ENCODE results near the gene CDSN.
"Not testable (repeated sequence)": the region's sequence is repeated elsewhere in the genome, so short reads cannot be mapped to it uniquely, and the experiment has no call there.

Gene CDSN

DNA sequence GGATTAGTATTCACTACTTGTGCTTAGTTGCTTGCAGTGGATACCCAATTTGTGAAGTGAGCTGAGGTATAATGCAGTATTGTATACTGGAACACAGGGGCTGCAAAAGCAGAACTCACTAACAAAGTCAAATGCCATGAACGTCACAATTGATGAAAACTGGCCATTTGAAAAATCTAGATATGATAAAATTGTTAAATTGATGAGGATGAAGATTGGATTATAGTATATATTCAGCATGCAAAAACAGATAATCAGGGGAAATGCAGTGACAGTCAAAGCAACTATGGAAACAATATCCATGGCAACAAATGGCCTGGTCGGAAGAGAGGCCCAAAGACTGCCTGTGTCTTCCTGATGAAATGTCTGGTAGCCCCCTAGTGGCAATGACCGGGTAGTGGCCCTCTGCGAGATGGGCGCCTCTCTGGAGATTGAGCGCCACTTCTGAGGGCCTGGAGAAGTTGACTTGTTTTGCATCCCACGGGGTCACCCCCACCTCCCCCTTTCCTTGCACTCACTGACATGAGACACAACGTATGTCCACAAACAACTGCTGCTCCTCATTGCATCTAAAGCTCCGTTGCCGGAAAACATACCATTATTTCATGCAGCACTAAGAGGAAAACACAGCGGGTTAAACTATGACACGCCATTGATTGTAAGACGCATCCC, 51.4 kb downstream of the CDSN start:
- TF ChIP-seq, protein P1, sequence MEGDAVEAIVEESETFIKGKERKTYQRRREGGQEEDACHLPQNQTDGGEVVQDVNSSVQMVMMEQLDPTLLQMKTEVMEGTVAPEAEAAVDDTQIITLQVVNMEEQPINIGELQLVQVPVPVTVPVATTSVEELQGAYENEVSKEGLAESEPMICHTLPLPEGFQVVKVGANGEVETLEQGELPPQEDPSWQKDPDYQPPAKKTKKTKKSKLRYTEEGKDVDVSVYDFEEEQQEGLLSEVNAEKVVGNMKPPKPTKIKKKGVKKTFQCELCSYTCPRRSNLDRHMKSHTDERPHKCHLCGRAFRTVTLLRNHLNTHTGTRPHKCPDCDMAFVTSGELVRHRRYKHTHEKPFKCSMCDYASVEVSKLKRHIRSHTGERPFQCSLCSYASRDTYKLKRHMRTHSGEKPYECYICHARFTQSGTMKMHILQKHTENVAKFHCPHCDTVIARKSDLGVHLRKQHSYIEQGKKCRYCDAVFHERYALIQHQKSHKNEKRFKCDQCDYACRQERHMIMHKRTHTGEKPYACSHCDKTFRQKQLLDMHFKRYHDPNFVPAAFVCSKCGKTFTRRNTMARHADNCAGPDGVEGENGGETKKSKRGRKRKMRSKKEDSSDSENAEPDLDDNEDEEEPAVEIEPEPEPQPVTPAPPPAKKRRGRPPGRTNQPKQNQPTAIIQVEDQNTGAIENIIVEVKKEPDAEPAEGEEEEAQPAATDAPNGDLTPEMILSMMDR (conservative IDR thresholded peaks at IDR 0.05; ENCODE audit: low read depth, low read length): peak; percentile 96
- H3K4me3 ChIP-seq (ENCODE audit: low read depth, low read length): no peak overlapping the region
- DNase-seq (ENCODE audit: low read depth): peak; percentile 89

DNA sequence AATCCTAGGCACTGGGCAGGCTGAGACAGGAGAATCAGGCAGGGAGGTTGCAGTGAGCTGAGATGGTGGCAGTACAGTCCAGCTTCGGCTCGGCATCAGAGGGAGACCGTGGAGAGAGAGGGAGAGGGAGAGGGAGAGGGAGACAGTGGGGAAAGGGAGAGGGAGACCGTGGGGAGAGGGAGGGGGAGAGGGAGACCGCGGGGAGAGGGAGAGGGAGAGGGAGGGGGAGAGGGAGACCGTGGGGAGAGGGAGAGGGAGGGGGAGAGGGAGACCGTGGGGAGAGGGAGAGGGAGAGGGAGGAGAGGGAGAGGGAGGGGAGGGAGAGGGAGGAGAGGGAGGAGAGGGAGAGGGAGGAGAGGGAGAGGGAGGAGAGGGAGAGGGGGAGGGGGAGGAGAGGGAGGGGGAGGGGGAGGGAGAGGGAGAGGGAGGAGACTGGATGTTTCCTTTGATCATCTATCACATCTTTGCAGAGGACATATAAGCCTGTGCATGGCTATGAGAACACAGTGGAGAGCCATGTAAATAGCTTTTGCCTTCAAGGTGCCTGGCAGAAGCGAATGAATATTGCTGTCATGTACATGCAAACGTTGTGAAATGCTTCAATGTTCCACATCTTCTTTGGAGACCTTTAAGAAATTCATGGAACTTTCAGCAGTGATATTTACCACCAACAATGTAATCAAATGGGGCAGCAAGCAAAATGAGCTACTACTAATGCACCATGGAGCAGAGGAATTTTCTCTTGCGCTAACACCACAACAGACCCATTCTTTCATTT, 52.2 kb downstream of the CDSN start:
- not testable (repeated sequence) for H3K4me3 ChIP-seq (ENCODE audit: low read depth, low read length); DNase-seq (ENCODE audit: low read depth)

DNA sequence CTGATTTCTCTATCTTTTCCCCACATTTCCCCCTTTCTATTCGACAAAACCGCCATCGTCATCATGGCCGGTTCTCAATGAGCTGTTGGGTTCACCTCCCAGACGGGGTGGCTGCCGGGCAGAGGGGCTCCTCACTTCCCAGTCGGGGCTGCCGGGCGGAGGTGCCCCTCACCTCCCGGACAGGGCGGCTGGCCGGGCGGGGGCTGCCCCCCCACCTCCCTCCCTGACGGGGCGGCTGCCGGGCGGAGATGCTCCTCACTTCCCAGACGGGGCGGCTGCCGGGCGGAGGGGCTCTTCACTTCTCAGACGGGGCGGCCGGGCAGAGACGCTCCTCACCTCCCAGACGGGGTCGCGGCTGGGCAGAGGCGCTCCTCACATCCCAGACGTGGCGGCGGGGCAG, 53.2 kb downstream of the CDSN start:
- H3K4me3 ChIP-seq (ENCODE audit: low read depth, low read length); DNase-seq (ENCODE audit: low read depth): not testable (repeated sequence)

DNA sequence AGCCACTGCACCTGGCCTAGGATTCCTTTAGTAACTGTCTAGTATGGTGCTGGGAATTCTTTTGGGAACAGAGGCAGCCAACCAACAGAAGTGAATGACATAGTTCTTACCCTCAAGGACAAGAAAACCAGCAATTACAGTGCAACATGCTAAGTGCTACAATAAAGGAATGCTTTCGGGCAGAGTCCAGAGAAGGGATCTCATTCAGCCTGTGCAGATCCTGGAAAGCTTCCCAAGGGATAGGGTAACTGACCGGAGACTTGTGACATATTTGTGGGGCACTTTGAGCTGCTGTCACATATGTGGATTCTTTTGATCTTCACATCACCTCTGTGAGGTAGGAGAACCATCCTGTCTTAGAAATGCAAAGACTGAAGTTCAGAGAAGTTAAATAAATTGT, 54.7 kb downstream of the CDSN start:
- no peak overlapping the region for H3K4me3 ChIP-seq (ENCODE audit: low read depth, low read length)
- TF ChIP-seq, protein P1 (conservative IDR thresholded peaks at IDR 0.05; ENCODE audit: low read depth, low read length): no peak
- no peak for DNase-seq (ENCODE audit: low read depth)

All from choroid plexus epithelial cell (primary cell).